Fibroblast of the aortic adventitia (primary cell): Measurements from ENCODE around the gene S1PR4. TPM values are rescaled to one million over a fixed set of nuclear protein-coding genes. Genes with fewer than 3 reads are reported as not detected.

Source experiments
- DNase-seq: peaks from one replicate; pipeline ENCODE4 v3.0.0-alpha.2; 2010; ENCODE audit warnings: low read depth
- H3K4me3 ChIP-seq: 2 replicates; pipeline ENCODE4 v1.5.1; 2011; ENCODE audit warnings: low read depth, mild to moderate bottlenecking, control low read depth, low read length, moderate library complexity
- CTCF ChIP-seq: IDR thresholded peaks from 2 replicates; pipeline ENCODE4 v1.5.1; 2011; ENCODE audit warnings: mild to moderate bottlenecking, low read length, control low read depth, inconsistent platforms; ENCODE audit not compliant: insufficient read depth
- total RNA-seq: library from RNA; depleted of rRNA; stranded (reverse); fragments of >200 nt; gene quantifications from 2 replicates; pipeline ENCODE4 v1.2.3, GENCODE V29; 2012; ENCODE audit warnings: low replicate concordance

Gene S1PR4
- total RNA-seq, 1 donor, result not detected

- no peak for TF ChIP-seq CTCF
- DNase-seq, result no peak
- H3K4me3 ChIP-seq, result no peak overlapping the region
These were observed 27.8 kb downstream of the S1PR4 start for GRCh38 chr19:3206216-3206953.

GRCh38 chr19:3207461-3208242 lies 29.1 kb downstream of the S1PR4 start:
- no peak for DNase-seq
- TF ChIP-seq CTCF, result no peak
- H3K4me3 ChIP-seq, result no peak overlapping the region

- no peak for DNase-seq
- TF ChIP-seq CTCF, result no peak
- no peak overlapping the region for H3K4me3 ChIP-seq
These were observed 30.0 kb downstream of the S1PR4 start for GRCh38 chr19:3208317-3209207.

GRCh38 chr19:3210347-3211017 lies 31.9 kb downstream of the S1PR4 start:
- H3K4me3 ChIP-seq, result no peak overlapping the region
- peak; percentile 73 for TF ChIP-seq CTCF
- peak; percentile 9 for DNase-seq

- DNase-seq, result no peak
These were observed 32.6 kb downstream of the S1PR4 start for GRCh38 chr19:3211191-3211590.

More at GRCh38 chr19:3211191-3211590, 32.6 kb downstream of the S1PR4 start:
- H3K4me3 ChIP-seq, result no peak overlapping the region
- no peak for TF ChIP-seq CTCF
